Retinal pigment epithelial cell (primary cell): ENCODE measurements around the gene INHBE.
"Not testable (repeated sequence)": the region's sequence is repeated elsewhere in the genome, so short reads cannot be mapped to it uniquely, and the experiment has no call there.

Experiments used
- DNase-seq: peaks from one replicate; pipeline ENCODE4 v3.0.0-alpha.2; 2010; ENCODE audit warnings: low read depth
- H3K4me3 ChIP-seq: 2 replicates; pipeline ENCODE4 v1.5.1; 2011; ENCODE audit warnings: mild to moderate bottlenecking, low read length, control low read depth, moderate library complexity
- TF ChIP-seq, protein P1 (sequence below): conservative IDR thresholded peaks from 2 replicates; pipeline ENCODE4 v1.5.1; 2011; ENCODE audit warnings: low read depth, low read length, control low read depth, inconsistent platforms

INHBE gene, protein sequence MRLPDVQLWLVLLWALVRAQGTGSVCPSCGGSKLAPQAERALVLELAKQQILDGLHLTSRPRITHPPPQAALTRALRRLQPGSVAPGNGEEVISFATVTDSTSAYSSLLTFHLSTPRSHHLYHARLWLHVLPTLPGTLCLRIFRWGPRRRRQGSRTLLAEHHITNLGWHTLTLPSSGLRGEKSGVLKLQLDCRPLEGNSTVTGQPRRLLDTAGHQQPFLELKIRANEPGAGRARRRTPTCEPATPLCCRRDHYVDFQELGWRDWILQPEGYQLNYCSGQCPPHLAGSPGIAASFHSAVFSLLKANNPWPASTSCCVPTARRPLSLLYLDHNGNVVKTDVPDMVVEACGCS

DNA sequence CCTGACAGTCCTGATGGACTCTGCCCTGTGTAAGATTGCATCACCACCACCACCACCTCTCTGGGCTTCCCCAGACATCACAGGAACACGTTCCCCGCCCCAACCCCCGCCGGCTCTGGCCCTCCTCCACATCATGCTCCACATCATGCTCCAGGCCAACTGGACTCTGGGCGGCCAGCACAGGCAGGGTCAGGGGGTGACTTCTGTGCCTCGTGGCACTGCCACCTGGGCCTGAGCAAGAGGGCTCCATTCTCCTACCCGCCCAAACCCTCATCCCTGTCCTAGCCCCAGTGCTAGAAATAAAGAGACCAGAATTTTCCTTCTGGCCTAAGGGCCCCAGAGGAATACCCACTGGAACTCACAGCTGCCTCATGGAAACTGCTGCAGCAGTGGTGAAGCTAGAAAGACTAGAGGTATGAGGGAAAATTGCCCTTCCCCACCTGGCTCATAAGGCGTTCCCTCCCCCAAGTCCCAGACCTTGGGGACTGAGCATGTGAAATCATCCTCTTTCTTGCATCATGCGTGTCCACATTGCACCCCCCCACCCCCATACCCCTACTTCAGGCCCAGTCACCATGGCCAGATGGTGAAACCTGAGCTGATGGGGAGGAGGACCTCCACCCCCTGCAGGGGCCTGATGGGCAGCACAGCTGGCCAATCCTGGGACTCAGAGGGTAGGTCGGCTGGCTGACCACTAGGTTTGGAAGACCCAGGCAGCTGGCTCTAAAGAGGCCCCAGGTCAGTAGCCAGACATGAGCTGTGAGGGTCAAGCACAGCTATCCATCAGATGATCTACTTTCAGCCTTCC, at the start of gene INHBE:
INHBE (plus strand) TSS at position 742 of the 808 bp plus-strand sequence. CDS start 230 bp downstream, outside the sequence.
- no peak for DNase-seq
- H3K4me3 ChIP-seq: no peak within 1 kb of the TSS

DNA sequence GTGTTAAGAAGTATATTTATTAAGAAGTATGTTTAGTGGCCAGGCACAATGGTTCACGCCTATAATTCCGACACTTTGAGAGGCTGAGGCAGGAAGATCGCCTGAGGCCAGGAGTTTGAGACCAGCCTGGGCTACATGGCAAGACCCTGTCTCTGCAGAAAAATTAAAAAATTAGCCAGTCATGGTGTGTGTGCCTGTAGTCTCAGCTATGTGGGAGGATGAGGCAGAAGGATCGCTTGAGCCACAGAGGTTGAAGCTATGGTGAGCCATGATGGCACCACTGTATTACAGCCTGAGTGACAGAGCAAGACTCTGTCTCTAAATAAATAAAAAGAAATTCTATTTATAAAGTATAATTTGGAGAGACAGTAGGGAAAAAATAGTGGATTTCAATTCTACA, 44.6 kb upstream of the INHBE start:
- DNase-seq: no peak
- TF ChIP-seq, protein P1, sequence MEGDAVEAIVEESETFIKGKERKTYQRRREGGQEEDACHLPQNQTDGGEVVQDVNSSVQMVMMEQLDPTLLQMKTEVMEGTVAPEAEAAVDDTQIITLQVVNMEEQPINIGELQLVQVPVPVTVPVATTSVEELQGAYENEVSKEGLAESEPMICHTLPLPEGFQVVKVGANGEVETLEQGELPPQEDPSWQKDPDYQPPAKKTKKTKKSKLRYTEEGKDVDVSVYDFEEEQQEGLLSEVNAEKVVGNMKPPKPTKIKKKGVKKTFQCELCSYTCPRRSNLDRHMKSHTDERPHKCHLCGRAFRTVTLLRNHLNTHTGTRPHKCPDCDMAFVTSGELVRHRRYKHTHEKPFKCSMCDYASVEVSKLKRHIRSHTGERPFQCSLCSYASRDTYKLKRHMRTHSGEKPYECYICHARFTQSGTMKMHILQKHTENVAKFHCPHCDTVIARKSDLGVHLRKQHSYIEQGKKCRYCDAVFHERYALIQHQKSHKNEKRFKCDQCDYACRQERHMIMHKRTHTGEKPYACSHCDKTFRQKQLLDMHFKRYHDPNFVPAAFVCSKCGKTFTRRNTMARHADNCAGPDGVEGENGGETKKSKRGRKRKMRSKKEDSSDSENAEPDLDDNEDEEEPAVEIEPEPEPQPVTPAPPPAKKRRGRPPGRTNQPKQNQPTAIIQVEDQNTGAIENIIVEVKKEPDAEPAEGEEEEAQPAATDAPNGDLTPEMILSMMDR: no peak
- H3K4me3 ChIP-seq: no peak overlapping the region

More for the DNA sequence above, at the start of gene INHBE:
- TF ChIP-seq, protein P1: no peak

DNA sequence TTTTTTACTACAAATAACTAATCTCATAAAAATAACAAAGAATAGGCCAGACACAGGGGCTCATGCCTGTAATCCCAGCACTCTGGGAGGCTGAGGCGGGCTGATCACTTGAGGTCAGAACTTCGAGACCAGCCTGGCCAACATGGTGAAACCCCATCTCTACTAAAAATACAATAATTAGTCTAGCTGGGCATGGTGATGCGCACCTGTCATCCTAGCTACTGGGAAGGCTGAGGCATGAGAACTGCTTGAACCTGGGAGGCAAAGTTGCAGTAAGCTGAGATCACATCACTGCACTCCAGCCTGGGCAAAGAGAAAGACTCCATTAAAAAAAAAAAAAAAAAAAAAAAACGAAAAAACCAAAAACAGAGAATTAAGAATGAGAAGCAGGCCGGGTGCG, 40.9 kb upstream of the INHBE start:
- not testable (repeated sequence) for DNase-seq, H3K4me3 ChIP-seq

DNA sequence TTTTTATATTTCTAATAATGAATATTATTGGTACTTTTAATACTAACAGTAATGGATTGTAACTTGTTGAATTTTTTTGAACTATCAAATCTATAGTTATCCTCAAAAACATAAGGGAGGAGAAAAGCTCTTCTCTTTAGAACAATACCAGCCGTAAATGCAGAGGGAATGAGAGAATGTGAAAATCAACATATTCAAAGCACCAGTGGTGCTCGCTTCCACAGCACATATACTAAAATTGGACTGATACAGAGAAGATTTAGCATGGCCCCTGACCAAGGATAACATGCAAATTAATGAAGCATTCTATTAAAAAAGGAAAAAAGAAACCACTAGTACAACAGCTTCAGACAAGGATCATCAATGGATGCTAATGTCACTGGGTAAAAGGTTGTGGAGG, 40.0 kb upstream of the INHBE start:
- no peak for DNase-seq
- no peak overlapping the region for H3K4me3 ChIP-seq
- TF ChIP-seq, protein P1: no peak

DNA sequence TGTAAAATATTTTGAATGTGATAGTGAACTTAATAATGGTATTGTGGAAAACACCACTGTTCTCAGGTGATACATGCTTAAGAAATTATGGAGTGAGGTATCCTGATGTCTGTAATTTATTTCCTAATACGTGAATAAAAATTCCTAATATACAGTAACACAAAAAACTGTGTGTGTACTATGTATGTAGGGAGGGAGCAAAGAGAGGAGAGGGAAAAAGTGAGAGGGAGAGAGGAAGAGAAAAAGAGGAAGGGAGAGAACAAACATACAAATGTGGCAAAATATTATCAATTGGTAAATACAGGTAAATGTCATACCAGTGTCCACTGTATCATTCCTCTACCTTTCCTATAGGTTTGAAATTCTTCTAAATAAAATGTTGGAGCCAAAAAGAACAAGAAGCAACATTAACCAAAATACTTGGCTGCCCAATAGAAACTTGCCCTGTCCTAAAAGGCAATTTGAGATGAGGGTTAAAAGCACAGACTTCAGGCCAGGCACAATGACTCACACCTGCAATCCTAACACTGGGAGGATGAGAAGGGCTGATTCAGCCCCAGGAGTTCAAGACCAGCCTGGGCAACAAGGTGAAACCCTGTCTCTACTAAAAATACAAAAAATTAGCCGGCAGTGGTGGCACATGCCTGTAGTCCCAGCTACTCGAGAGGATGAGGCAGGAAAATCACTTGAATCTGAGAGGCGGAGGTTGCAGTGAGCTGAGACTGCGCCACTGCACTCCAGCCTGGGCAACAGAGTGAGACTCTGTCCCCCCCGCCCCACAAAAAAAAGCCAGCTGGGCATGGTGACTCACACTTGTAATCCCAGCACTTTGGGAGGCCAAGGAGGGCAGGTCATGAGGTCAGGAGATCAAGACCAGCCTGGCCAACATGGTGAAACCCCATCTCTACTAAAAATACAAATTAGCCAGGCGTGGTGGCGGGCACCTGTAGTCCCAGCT, 38.8 kb upstream of the INHBE start:
- TF ChIP-seq, protein P1: no peak

DNA sequence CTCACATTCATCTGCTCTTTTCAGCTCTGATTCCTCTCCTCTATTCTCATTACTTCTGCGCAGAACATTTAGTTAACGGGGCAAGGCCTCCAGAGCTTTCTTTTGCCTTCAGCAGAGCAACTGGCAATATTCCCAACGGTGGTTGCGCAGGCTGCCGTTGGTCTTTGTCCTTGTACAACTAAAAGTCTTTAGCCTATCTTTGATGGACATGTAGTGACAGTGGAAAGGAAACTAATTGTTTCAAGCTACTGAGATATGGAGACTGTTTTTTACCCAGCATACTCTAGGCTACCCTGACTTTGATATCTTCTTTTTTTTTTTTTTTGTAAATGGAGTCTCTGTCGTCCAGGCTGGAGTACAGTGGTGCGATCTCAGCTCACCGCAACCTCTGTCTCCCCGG, 36.9 kb upstream of the INHBE start:
- TF ChIP-seq, protein P1: no peak
- DNase-seq: no peak
- H3K4me3 ChIP-seq: no peak overlapping the region

More for the DNA sequence above, 38.8 kb upstream of the INHBE start:
- H3K4me3 ChIP-seq: no peak overlapping the region
- no peak for DNase-seq

DNA sequence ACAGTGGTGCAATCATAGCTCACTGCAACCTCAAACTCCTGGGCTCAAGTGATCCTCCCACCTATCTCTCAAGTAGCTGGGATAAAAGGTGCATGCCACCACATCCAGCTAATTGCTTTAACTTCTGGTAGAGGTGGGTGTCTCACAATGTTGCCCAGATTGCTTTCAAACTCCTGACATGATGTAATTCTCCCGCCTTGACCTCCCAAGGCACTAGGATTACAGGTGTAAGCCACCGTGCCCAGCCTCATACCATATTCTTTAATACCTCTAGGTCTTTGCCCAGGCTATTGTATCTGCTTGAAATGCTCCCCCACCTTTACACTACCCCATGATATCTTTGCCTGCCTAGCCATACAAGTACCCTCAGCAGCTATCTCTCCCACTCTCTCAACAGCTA, 35.6 kb upstream of the INHBE start:
- H3K4me3 ChIP-seq: no peak overlapping the region
- TF ChIP-seq, protein P1: no peak
- DNase-seq: no peak
